ENCODE measurements around the gene MYL3. TPM values are rescaled to one million over a fixed set of nuclear protein-coding genes. Genes with fewer than 3 reads are reported as not detected.

Gene MYL3
- total RNA-seq, 1 experiment from 2014 or later: not detected

GRCh38 chr3:46885612-46886011 lies 22.4 kb upstream of the MYL3 start:
- H3K9me3 ChIP-seq (ENCODE audit: low read length): no peaks in the 10 kb centered on the region
- H4K20me1 ChIP-seq (ENCODE audit: low read length): no peaks in the 10 kb centered on the region
- no peak overlapping the region for H3K27ac ChIP-seq (ENCODE audit: low read length)
- no peaks in the 10 kb centered on the region for H3K4me1 ChIP-seq (ENCODE audit: insufficient read depth, low read length)
- peaks cover 28% of the 10 kb centered on the region for H3K27me3 ChIP-seq (ENCODE audit: low read length)
- H3F3A ChIP-seq (ENCODE audit: low read length, unreplicated experiment): no peaks in the 10 kb centered on the region
- no peak overlapping the region for H2AFZ ChIP-seq (ENCODE audit: low read length)
- H3K4me2 ChIP-seq (ENCODE audit: low read length): no peak overlapping the region
- ChIA-PET CTCF (no interaction called here), POLR2A (ENCODE audit: unreplicated experiment) (no interaction called here)
- ATAC-seq (no peak), DNase-seq (no peak)
- BruUV-seq (replicated peaks): no TSS peak
- intact Hi-C loops (cut with micrococcal nuclease): no loop called here
- H3K9me2 ChIP-seq (replicated peaks; ENCODE audit: low read length): no peaks in the 10 kb centered on the region
- H3K4me3 ChIP-seq (ENCODE audit: low read length): no peak overlapping the region
- no peaks in the 10 kb centered on the region for H3K36me3 ChIP-seq (ENCODE audit: low read depth, low read length)
- no peak overlapping the region for H3K9ac ChIP-seq (ENCODE audit: low read length)
- H3K79me2 ChIP-seq (ENCODE audit: low read length): no peaks in the 10 kb centered on the region
- TF ChIP-seq EZH2phosphoT487 (IDR thresholded peaks at IDR 0.05; ENCODE audit: borderline replicate concordance, low read length) (no peak), EZH2 (IDR thresholded peaks at IDR 0.05; ENCODE audit: low read length, unreplicated experiment) (no peak), CTCF (conservative IDR thresholded peaks at IDR 0.05; ENCODE audit: low read depth, low read length) (no peak)

- Histone ChIP-seq H3K9me3 (ENCODE audit: low read length) (no peaks in the 10 kb centered on the region), H3F3A (ENCODE audit: low read length, unreplicated experiment) (no peaks in the 10 kb centered on the region), H3K9ac (ENCODE audit: low read length) (no peak overlapping the region), H3K9me2 (replicated peaks; ENCODE audit: low read length) (no peaks in the 10 kb centered on the region), H2AFZ (ENCODE audit: low read length) (no peak overlapping the region), H3K36me3 (ENCODE audit: low read depth, low read length) (no peaks in the 10 kb centered on the region), H3K4me2 (ENCODE audit: low read length) (no peak overlapping the region), H3K27me3 (ENCODE audit: low read length) (peaks cover 28% of the 10 kb centered on the region), H3K27ac (ENCODE audit: low read length) (no peak overlapping the region), H3K4me3 (ENCODE audit: low read length) (no peak overlapping the region), H3K79me2 (ENCODE audit: low read length) (no peaks in the 10 kb centered on the region), H3K4me1 (ENCODE audit: insufficient read depth, low read length) (no peaks in the 10 kb centered on the region), H4K20me1 (ENCODE audit: low read length) (no peaks in the 10 kb centered on the region)
- DNase-seq (no peak), ATAC-seq (no peak)
- POLR2A ChIA-PET (ENCODE audit: unreplicated experiment): no interaction called here
- BruUV-seq (replicated peaks): no TSS peak
- TF ChIP-seq EZH2 (IDR thresholded peaks at IDR 0.05; ENCODE audit: low read length, unreplicated experiment): no peak
- no peak for TF ChIP-seq EZH2phosphoT487 (IDR thresholded peaks at IDR 0.05; ENCODE audit: borderline replicate concordance, low read length)
- no peak for TF ChIP-seq CTCF (conservative IDR thresholded peaks at IDR 0.05; ENCODE audit: low read depth, low read length)
- intact Hi-C loops (cut with micrococcal nuclease): no loop called here
- CTCF ChIA-PET: no interaction called here
Measured at GRCh38 chr3:46884929-46885328, 21.7 kb upstream of the MYL3 start.

GRCh38 chr3:46884427-46884826 lies 21.2 kb upstream of the MYL3 start:
- H3K27me3 ChIP-seq (ENCODE audit: low read length): peaks cover 28% of the 10 kb centered on the region
- no peak overlapping the region for H3K9ac ChIP-seq (ENCODE audit: low read length)
- H3F3A ChIP-seq (ENCODE audit: low read length, unreplicated experiment): no peaks in the 10 kb centered on the region
- no peaks in the 10 kb centered on the region for H3K9me2 ChIP-seq (replicated peaks; ENCODE audit: low read length)
- no peak overlapping the region for H3K4me2 ChIP-seq (ENCODE audit: low read length)
- H3K36me3 ChIP-seq (ENCODE audit: low read depth, low read length): no peaks in the 10 kb centered on the region
- H3K79me2 ChIP-seq (ENCODE audit: low read length): no peaks in the 10 kb centered on the region
- TF ChIP-seq EZH2phosphoT487 (IDR thresholded peaks at IDR 0.05; ENCODE audit: borderline replicate concordance, low read length) (no peak), EZH2 (IDR thresholded peaks at IDR 0.05; ENCODE audit: low read length, unreplicated experiment) (no peak), CTCF (conservative IDR thresholded peaks at IDR 0.05; ENCODE audit: low read depth, low read length) (no peak)
- no peaks in the 10 kb centered on the region for H3K4me1 ChIP-seq (ENCODE audit: insufficient read depth, low read length)
- DNase-seq: no peak
- ChIA-PET POLR2A (ENCODE audit: unreplicated experiment) (no interaction called here), CTCF (no interaction called here)
- no peak overlapping the region for H2AFZ ChIP-seq (ENCODE audit: low read length)
- no peaks in the 10 kb centered on the region for H3K9me3 ChIP-seq (ENCODE audit: low read length)
- no peak for ATAC-seq
- H4K20me1 ChIP-seq (ENCODE audit: low read length): no peaks in the 10 kb centered on the region
- no peak overlapping the region for H3K4me3 ChIP-seq (ENCODE audit: low read length)
- intact Hi-C loops (cut with micrococcal nuclease): no loop called here
- no peak overlapping the region for H3K27ac ChIP-seq (ENCODE audit: low read length)
- no TSS peak for BruUV-seq (replicated peaks)
